ENCODE data around the gene ERGIC1. TPM values are rescaled to one million over a fixed set of nuclear protein-coding genes. Genes with fewer than 3 reads are reported as not detected.
A peak's percentile ranks its signal among the peaks of the same experiment; 100 is the strongest.

ERGIC1 gene
- total RNA-seq, 1 donor from 2014 or later: 184 TPM

GRCh38 chr5:172799416-172799815 is 34.6 kb upstream of the ERGIC1 start:
- Histone ChIP-seq H3K36me3 (no peaks in the 10 kb centered on the region), H3K9me3 (no peaks in the 10 kb centered on the region), H3K4me3 (no peak overlapping the region), H3K27me3 (no peaks in the 10 kb centered on the region), H3K27ac (peak overlapping the region; percentile 87 to 93), H3K4me1 (peaks cover 8 to 54% of the 10 kb centered on the region in 2 donors)
- intact Hi-C loops (cut with DNase I): loop anchor here (2.0 to 5.0 kb wide), 3 partner anchors 67 to 103 kb away; no protein-coding TSS in a partner anchor
- peak in 1 of 2 donors; percentile 58 for DNase-seq (ENCODE audit: low spot score in 2 of 2)
- no peak for TF ChIP-seq CTCF (IDR thresholded peaks at IDR 0.05)

GRCh38 chr5:172800088-172800551 is 33.9 kb upstream of the ERGIC1 start:
- no peak for TF ChIP-seq CTCF (IDR thresholded peaks at IDR 0.05)
- H3K9me3 ChIP-seq: no peaks in the 10 kb centered on the region
- H3K27me3 ChIP-seq: no peaks in the 10 kb centered on the region
- peak; percentile 67 to 86 for DNase-seq (ENCODE audit: low spot score in 2 of 2)
- H3K4me1 ChIP-seq: peaks cover 4 to 47% of the 10 kb centered on the region in 2 donors
- no peak overlapping the region for H3K4me3 ChIP-seq
- intact Hi-C loops (cut with DNase I): loop anchor here (2.0 kb wide), 1 partner anchor 61 kb away; no protein-coding TSS in a partner anchor
- peak overlapping the region; percentile 87 to 93 for H3K27ac ChIP-seq
- no peaks in the 10 kb centered on the region for H3K36me3 ChIP-seq

- TF ChIP-seq CTCF (IDR thresholded peaks at IDR 0.05): no peak
- intact Hi-C loops (cut with DNase I): loop anchor here (1.0 to 2.0 kb wide), 2 partner anchors 60 to 130 kb away; no protein-coding TSS in a partner anchor
- no peaks in the 10 kb centered on the region for H3K9me3 ChIP-seq
- H3K27me3 ChIP-seq: no peaks in the 10 kb centered on the region
- H3K4me1 ChIP-seq: peaks cover 4 to 41% of the 10 kb centered on the region in 2 donors
- H3K27ac ChIP-seq: peak overlapping the region; percentile 87 to 93
- H3K4me3 ChIP-seq: no peak overlapping the region
- H3K36me3 ChIP-seq: no peaks in the 10 kb centered on the region
- DNase-seq (ENCODE audit: low spot score in 2 of 2): peak in 1 of 2 donors; percentile 84
These were observed 32.8 kb upstream of the ERGIC1 start for GRCh38 chr5:172801179-172801671.

DNA sequence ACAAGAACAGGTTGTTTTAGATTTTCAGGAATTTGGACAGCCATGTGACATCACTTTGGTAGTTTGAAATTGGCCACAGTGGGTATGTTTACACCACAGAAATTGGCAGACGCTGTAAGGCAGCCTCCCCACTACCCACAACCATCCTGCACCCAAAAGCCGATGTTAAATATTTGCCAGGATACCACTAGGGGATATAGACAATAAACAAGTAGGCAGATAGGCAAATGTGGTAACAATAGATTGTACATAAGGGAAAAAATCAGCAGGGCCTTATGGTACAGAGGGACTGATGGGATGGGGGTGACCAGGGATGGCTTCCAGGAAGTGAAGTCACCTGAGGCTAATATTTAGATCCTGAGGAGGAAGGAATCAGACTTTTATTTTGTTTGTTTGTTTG is 31.9 kb upstream of the ERGIC1 start:
- H3K27me3 ChIP-seq: no peaks in the 10 kb centered on the region
- intact Hi-C loops (cut with DNase I): no loop called here
- H3K4me3 ChIP-seq: no peak overlapping the region
- peaks cover 4 to 38% of the 10 kb centered on the region in 2 donors for H3K4me1 ChIP-seq
- no peaks in the 10 kb centered on the region for H3K9me3 ChIP-seq
- DNase-seq (ENCODE audit: low spot score in 2 of 2): no peak
- no peaks in the 10 kb centered on the region for H3K36me3 ChIP-seq
- H3K27ac ChIP-seq: peak overlapping the region; percentile 49 to 87
- no peak for TF ChIP-seq CTCF (IDR thresholded peaks at IDR 0.05)

DNA sequence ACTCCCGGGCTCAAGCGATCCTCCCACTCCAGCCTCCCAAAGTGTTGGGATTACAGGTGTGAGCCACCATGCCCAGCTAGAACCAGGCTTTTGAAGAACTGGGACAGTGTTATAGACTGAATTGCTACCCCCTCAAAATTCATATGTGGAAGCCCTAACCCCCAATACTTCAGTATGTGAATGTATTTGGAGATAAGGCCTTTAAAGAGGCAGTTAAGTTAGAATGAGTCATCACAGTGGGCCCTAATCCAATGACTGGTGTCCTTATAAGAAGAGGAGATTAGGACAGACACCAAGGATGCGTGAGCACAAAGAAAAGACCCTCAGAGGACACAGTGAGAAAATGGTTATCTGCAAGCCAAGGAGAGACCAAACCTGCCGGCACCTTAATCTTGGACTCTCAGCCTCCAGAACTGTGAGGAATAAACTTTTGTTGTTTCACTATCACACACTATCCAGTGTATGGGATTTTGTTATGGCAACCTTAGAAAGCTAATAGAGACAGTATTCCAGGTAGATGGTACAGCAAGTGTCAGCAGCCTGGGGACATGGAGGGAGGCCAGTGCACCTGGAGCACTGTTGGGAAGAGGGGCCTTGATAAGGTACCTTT is 31.4 kb upstream of the ERGIC1 start:
- TF ChIP-seq CTCF (IDR thresholded peaks at IDR 0.05): no peak
- intact Hi-C loops (cut with DNase I): no loop called here
- peak in 1 of 2 donors; percentile 30 for DNase-seq (ENCODE audit: low spot score in 2 of 2)
- no peaks in the 10 kb centered on the region for H3K36me3 ChIP-seq
- H3K4me1 ChIP-seq: peaks cover 4 to 37% of the 10 kb centered on the region in 2 donors
- H3K27me3 ChIP-seq: no peaks in the 10 kb centered on the region
- no peak overlapping the region for H3K4me3 ChIP-seq
- H3K27ac ChIP-seq: no peak overlapping the region
- no peaks in the 10 kb centered on the region for H3K9me3 ChIP-seq
